Cerebellar nuclear complex (tissue), 1 donor: ENCODE results near the gene RIBC1.
"Not testable (repeated sequence)": the region's sequence is repeated elsewhere in the genome, so short reads cannot be mapped to it uniquely, and the experiment has no call there.

Experiments
- DNase-seq, 2 experiments: peaks; one replicate each; lab custom pipeline; 2025; lab: John Stamatoyannopoulos, UW

Gene RIBC1

DNA sequence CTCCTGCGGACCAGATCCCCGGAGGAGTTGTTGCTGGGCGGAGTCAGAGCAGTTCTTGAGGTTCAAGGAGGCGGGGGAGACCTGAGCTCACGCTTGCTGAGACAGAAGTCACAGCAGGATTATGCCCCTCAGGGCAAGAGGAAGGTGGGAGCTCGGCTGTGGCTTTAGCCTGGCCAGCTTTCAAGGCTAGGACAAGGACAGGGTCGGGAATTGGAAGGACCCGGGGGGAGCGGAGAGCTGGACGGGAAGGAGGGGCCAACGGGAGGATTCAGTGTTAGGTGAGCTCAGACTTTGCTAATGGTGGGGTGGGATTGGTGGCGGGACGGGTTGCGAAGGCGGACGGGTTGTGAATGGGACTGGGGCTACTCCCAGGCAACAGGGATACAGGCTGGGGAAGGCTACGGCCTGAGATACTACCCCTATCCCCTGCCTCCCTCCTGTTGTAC lies at the start of gene RIBC1:
RIBC1 (plus strand) TSS at position 13 of the 446 bp plus-strand sequence. CDS start 3,404 bp downstream, outside the sequence.
- DNase-seq, result no peak

DNA sequence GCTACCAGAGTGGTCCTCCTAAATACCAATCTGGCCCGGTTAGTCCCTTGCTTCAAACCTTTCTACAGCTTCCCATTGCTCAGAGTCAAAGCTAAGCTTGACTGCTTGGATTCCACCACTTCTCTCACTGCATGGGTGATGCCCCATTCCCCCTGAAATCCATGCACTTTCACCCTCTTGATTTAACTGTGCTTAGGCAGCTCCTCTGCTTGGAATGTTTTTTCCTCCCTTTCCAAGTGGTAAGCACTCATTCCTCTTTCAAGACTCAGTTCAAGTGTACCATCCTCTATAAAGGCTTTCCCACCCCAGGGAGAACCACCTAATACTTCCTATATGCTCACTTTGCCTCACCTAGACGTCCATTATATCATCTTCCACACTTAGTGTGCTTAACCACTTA lies 49.4 kb upstream of the RIBC1 start:
- DNase-seq, result no peak

DNA sequence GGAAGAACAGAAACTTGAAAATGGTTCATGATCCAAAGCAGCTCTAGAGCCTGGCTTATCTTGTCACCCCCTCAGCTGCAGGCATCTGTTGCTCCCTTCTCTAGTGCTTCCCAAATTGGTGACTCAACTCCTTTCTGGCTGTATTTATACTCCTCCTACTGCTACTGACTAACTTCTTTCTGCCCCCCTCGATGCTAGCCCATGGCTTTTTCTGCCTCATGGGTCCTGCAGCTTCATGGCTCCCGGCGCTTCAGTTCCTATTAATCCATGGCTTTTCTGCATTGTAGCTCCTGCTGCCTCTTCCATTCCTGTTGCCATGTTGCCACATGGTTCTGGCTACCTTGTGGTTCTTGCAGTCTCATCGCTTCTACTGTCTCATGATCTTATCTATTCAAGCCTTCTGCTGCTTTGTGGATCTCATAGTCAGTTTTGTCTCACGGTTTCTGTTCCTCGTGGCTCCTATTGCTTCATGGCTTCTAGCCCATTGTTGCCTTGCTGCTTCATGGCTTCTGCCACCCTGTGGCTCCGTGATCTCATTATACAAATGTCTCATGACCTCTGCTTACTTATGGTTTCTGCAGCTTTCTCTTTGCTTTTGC lies 48.4 kb upstream of the RIBC1 start:
- no peak for DNase-seq

DNA sequence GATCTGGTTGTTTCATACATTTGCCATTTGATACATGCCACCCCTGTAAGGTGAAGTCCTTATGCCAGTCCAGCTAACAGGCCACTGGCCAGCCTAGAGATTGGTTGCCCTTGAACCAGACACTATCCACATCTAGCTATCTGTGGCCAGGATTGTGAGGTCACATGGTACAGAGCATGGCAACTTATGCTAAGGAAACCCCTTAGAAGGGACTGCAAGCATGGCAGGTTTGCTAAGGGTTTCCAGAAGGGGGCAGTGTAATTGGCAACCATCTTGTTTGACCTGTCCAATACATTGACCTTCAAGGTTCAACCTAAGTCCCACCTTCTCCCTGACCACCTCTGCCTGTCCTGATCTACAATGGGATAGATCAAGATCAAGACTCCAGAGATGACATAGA lies 47.8 kb upstream of the RIBC1 start:
- DNase-seq, result no peak

DNA sequence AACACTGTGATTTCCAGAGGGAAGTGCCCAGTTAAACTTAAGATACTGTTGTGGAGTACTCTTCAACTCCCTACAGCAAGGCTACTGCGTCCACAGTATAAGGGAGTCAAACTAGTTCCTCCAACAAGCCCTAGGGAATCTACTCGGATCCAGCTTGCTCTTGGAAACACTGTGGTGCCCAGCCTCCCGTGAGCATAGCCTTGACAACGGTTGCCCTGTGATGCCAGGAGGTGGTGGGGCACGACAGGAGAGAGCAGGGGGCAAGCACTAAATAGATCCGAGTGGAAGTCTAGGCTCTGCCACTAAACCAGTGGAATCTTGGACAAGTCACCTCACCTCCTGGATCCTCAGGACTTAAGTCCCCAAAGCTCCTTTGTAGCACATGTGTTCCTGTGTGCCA lies 45.8 kb upstream of the RIBC1 start:
- DNase-seq, result no peak

DNA sequence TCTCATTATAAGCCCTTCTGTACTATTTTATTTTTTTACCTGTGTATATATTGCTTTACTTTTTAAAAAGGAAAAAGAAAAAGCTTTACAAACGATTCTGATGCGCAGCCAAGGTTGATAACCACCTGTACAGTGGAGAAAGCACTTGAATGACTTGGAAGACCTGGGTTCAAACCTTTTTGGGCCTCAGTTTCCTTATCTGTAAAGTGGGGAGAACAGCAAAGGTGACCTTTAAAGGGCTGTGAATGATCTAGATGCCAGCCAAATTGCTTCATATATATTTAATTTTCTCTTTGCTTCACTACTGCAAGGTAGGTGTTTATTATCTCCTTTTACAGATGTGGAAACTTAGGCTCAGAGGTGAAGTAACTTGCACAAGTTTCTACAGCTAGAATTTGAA lies 45.2 kb upstream of the RIBC1 start:
- DNase-seq, result no peak

DNA sequence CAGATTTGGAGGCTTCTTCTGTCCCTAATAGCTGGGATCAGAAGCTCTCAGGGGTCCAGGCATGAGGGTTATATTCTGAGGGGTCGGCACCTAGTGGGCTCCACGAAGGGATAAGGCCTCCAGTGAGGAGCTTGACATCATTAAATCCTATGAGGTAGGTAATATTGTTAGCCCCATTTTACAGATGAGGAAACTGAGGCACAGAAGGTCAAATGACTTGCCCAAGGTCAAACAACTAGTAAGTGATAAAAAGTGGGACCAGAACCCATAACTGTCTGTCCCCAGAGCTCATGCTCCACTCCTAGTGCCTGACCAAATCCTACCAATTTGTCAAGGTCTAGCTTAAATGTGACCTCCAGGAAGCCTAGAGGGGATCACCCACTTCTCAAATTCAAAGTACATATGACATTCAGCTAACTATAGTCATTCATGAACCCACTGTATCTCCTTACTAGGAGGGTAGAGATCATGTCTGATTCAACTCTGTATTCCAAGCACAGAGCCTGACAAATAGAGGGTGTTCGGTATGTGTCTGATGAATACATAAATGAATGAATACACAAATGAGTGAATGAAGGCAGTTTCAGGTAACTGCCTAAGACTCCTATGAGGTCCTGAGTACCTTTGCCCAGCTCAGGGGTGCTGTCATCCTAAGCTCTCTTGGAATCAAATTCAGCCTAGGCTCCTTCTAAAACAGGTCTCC lies 43.5 kb upstream of the RIBC1 start:
- DNase-seq, result no peak

DNA sequence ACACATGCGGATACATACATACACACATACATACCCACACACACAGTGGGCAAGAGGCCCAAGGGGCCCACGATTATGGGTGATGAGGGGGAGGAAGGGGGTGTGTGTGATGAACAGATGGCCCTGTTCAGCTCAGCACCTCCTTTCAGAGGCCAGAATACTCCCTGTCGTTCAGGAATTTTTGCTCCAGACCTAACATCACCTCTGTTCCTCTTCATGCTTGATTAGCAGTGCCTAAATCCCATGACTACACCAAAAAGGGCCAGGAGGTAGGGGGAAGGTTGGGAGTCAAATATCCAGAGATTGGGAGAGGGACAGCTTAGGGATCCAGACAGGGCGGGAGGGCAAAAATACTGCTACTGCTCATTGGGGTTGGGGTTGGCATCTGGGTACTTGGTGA lies 42.9 kb upstream of the RIBC1 start:
- no peak for DNase-seq

DNA sequence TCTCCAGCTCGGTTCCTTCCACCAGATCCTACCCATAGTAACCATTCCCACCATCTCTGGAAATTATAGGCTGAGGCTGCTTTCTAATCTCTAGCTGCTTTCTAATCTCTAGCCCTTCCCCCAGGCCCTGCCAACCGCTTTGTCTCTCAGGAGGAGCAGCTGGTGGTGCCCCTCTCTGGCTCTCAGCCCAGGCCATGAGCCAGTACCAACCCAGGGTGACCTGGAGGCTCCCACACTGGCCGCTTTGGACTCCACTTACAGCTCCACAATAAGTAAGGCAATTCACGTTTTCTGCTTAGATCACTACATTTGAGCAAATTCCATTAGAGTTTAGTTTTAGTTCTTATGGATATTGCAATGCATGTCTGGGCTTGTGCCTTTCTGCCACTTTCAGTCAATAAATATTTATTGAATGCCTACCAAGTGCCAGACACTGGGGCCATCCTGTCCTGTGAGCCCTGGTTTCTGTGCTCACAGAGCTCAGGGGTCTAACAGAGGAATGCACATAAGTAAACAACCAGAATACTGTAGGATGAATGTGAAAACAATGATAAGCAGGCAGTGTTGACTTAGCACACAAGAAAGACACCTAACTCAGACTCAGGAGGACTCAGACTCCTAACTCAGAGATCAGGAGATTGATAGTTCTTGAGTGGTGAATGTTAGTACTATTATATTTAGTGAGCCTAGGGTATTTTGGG lies 39.1 kb upstream of the RIBC1 start:
- peak; percentile 2 for DNase-seq

DNA sequence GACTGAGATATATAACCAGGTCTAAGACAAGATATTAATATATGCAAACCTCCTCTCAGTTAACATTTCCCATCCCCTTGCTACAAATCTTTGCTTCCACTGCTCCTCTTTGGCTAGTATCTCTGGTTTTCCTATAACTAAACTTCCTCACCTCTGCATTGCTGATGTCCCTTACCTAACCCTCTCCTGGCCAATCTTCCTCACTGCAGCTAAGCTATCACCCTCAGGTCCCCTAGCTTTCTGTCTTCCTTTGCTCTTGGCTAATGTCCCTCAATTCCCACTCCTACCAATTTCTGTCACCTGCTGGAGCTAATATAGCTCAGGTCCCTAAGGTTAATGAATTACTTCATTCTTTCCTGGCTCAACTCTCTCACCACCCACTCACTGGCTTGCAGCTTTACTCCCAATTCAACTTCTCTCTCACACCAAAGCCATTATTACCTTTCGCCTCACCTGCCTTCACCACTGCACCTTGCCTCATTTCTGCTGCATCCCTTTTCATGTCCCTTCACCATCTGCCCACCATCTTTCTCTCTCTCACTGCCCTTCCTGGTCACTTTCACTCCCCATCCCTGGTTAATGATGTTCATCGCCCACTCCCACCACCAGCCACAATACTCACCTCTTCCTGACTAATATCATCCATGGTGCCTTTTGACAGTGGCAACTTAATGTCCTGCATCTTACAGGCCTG lies 26.9 kb upstream of the RIBC1 start:
- no peak for DNase-seq

DNA sequence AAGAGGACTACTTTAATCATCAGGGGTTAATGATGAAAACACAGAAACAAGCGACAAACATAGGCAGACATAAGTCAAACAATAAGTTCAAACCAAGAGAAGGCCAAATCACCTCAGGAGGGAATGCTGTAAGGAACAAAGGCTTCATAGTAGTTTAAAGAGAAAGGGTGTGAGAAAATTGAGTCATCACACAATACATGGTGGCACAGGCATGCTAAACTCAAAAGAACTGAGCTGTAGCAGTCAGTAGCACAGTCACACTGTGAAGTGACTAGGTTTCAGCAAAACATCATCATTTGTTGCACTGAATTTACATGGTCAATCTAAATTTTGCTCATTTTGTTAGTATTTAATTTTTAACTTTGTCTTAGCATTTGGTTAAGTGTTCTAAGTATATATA lies 24.5 kb upstream of the RIBC1 start:
- DNase-seq, result no peak

DNA sequence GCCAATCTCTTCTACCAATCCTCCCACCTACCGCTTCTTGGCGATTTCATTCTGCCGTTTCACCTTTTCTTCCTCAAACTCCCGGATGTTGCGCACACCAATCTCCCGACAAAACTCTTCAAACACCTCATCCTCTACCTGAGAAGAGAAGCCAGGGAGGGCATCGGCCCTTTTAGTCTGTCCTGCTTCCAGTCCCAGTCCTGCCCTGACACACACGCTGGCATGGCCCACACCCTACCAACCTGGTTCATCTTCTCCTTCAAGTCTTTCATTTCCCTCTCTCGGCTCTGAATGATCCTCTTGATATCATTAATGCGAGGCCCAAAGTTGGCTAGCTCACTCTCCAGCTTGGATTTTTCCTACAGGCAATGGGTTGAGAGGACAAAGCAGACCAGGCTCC lies 19.1 kb upstream of the RIBC1 start:
- no peak for DNase-seq

DNA sequence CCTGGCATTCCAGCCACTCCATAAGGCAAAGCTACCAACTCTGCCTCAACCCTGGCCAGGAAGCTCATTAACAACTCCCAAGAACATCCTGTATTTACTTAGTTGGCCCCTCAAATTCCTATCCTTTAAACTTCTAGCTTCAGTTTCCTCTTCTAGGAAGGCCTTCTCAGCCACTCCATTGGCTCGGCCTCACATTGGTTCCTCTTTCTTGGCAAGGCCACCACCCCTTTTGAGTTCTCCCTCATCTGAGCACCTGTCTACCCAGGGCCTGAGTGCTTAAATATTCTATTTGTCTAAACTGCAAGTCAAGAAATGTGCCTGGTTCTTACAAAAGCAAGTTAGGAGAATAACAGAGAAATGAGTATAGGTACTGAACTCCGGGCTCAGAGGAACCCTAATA lies 10.2 kb upstream of the RIBC1 start:
- DNase-seq, result no peak

DNA sequence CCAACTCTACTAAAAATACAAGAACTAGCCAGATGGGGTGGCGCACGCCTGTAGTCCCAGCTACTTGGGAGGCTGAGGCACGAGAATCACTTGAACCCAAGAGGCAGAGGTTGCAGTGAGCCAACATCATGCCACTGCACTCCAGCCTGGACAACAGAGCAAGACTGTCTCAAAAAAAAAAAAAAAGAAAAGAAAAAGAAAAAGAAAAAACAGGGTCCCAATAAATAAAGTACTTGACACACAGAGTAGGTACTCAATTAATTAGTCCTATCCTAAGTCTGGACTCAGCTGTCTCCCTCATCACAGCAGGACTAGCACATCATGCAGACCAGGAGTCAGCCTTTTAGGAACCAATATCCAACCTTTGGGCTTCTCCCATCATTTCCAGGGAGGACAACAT lies 2.3 kb upstream of the RIBC1 start:
- not testable (repeated sequence) for DNase-seq

DNA sequence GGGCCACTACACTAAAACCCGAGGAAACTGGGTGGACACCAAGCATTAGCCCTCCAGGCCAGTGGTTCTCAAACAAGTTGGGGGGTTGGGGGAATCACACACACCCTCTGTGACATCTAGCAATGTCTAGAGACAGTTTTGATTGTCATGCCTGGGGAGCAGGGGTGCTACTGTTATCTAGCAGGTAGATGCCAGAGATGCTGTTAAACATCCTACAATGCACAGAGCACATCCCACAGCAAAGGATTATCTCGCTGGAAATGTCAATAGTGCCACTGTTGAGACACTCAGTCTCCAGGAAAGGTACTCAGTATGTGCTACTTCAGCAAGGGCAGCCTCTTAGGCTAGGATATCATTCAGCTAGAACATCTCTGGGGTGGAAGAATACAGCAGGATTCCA lies 1.5 kb upstream of the RIBC1 start:
- no peak for DNase-seq

DNA sequence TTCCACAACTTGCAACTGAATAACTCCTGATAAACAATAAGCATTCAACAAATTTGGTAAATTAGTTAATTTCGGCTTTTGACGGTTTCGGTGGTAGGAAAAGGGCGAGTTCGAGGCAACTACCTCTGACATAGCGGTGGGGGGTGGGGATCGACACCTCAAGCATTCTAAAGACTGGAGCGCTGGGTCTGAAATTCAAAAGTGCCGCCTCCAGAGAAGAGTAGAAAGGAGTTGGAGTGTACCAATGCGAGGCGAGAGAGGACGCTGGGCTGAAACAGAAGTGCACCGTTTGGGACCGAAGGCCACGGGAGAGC lies 944 bp upstream of the RIBC1 start:
- DNase-seq, result no peak

DNA sequence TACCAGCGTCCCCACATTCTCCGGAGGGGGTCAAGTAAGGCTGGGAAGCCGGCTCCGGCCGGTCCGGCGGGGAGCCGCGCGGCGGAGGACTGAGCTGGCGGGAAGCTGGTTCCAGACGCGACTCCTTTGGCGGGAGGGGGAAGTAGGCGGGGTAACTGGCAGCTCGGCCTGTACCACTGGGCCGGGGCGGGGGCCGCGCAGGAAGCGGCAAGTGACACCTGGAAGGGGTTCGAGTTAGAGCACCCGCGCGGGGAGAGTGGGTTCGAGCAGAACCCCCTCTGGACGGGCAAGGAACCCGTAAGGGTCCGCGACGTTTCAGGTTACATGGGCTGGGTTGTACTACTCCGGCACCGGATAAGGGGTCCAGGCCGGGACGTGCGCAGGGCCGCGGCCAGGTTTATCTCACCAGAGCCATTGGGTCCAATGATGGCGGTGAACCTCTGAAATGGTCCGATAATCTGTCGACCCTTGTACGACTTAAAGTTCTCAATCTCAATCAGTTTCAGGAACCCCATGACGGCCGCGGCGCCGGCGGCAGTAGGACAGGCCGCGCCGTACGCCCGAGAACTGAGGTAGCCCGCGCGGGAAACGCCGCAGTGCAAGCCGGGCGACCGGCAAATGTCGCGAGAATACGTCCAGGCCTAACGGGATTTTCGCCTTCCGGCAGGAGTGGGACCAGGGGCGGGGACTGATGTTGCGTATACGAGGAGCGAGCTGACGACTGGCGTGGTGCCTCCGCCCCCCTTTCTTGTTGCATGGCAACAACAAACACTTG lies 400 bp upstream of the RIBC1 start, which contains the start of gene SMC1A:
SMC1A (minus strand) TSS at position 569 of the 775 bp plus-strand sequence; CDS start at position 515, 54 bp downstream.
- DNase-seq, result peak; percentile 94 to 96

DNA sequence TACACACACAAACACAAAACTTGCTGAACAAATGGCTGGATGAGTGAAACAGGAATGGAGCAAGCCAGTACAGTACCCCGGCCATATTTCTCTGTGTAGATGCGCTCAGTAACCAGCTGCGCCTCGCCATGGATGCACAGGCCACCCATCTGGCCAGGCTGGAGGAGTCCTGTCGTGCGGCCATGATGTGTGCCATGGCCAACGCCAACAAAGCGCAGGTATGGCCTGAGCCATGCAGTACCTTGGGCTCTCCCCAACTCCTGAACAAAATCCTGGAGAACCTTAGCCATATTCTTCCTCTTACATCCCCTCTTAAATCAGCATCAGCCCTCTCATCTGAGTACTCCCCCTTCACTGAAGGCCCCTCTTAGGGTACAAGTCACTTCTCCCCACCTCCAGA lies 7.1 kb downstream of the RIBC1 start:
- no peak for DNase-seq

DNA sequence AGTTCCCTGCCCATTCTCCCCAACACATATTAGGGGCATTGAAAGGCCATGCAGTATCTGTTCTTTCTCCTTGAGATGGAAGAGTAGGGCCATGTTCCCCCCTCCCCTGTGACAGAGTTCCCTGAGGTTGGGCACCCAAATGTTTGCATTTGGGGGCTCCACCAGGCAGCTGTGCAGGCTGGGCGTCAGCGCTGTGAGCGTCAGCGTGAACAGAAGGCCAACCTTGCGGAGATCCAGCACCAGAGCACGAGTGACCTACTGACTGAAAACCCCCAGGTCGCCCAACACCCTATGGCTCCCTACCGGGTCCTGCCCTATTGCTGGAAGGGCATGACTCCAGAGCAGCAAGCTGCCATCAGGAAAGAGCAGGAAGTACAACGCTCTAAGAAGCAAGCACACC lies 7.6 kb downstream of the RIBC1 start:
- no peak for DNase-seq

DNA sequence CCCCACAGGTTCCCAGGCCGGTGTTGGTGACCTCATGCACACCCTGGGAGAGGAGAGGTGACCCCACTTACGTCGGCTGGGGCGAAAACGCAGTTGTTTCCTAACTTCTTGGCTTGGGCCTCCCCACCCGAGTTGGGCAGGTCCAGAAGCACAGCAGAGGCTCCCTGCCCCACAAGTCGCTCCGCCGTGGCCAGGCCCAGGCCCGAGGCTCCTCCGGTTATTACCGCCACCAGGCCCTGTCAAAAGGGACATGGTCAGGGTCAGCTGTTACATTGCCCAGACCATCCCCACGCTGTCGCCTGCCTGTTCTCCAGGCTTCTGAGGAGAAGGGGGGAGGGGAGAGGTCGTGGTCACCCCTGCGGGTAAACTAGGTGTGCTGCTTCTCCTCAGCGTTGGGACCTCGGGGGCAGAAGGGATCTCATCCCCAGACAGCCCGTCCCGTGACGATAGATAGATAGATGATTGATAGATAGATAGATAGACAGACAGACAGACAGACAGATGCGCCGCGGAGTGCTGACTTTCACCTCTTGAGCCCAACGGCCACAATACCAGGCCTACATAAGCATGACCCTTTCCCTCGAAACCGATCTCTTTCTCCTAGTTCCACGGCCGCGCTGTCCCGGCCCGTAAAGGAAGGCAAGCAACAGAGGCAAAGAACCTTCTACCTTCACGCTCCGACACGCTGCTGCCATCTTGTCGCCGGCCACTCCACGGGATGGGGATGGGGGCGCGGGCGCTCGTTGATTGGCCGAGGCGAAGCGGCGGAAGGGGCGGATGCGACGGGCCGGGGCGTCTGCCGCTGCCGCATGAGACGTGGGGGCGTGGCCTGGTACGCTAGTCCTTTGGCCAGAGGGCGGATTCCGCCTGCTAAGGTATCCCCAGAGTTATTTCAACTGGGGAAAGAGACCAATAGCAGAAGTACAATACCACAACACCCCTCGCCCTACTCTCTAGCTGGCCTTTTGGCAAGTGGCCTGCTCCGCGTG lies 11.3 kb downstream of the RIBC1 start, which contains the start of gene HSD17B10:
HSD17B10 (minus strand) TSS at position 720 of the 989 bp plus-strand sequence; CDS start at position 695, 25 bp downstream.
- peak; percentile 4 to 70 for DNase-seq
